Panc1 (cell line): ENCODE measurements around the gene XCR1.

Experiments
- CTCF ChIP-seq: fragments of 450-650 bp; IDR thresholded peaks from 2 replicates; pipeline ENCODE4 v1.5.1; 2017; ENCODE audit warnings: mild to moderate bottlenecking
- POLR2AphosphoS5 ChIP-seq: IDR thresholded peaks from 2 replicates; pipeline ENCODE4 v1.6.1; 2012; ENCODE audit warnings: mild to moderate bottlenecking, low read depth, low read length, moderate library complexity
- SIN3A ChIP-seq: IDR thresholded peaks from 2 replicates; pipeline ENCODE4 v1.6.1; 2012; ENCODE audit warnings: low read depth, mild to moderate bottlenecking, low read length, moderate library complexity, borderline replicate concordance; ENCODE audit not compliant: insufficient read depth

GRCh38 chr3:45992133-45992729 is 35.1 kb downstream of the XCR1 start:
- no peak for TF ChIP-seq CTCF
- TF ChIP-seq POLR2AphosphoS5: no peak
- TF ChIP-seq SIN3A: no peak
